Esophagus muscularis mucosa (tissue), 4 donors: Measurements from ENCODE around the gene BAZ2B.

Experiments
- EP300 ChIP-seq: sonication (generic); formaldehyde crosslinking; IDR thresholded peaks from one replicate; pipeline ENCODE4 v1.6.1; 2017; ENCODE audit warnings: antibody characterized with exemption
- POLR2A ChIP-seq: fragments of 450-650 bp; IDR thresholded peaks from one replicate; pipeline ENCODE4 v1.6.1; 2017; ENCODE audit warnings: antibody characterized with exemption, moderate library complexity, mild to moderate bottlenecking, low read depth
- POLR2AphosphoS5 ChIP-seq, 2 donors: sonication (generic); formaldehyde crosslinking; IDR thresholded peaks; one replicate each; pipeline ENCODE4 v1.6.1; 2017; ENCODE audit warnings: antibody characterized with exemption in 2 of 2
- TF ChIP-seq, protein P1 (sequence below), 3 experiments: fragments of 200-600 bp in 2 of 3; fragments of 450-650 bp in 1 of 3; sonication (generic) in 2 of 3; IDR thresholded peaks; one replicate each; pipeline ENCODE4 v1.5.1; 2017 to 2019; ENCODE audit warnings: antibody characterized with exemption in 3 of 3, mild to moderate bottlenecking in 2 of 3, moderate library complexity in 1 of 3

DNA sequence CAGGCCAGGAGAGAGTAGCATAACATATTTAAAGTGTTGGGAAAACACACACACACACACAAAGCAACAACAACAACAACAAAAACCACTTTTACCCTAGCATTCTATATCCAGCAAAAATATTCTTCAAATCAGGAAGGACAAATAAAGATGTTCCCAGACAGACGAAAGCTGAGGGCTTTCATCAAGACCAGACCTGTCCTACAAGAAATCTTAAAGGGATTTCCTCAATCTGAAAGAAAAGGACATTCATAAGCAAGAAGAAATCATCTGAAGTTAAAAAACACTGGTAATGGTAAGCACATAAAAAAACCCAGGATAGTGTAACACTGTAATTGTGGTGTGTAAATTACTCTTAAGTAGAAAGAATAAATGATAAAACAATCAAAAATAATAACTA is 22.7 kb upstream of the BAZ2B start:
- TF ChIP-seq, protein P1, sequence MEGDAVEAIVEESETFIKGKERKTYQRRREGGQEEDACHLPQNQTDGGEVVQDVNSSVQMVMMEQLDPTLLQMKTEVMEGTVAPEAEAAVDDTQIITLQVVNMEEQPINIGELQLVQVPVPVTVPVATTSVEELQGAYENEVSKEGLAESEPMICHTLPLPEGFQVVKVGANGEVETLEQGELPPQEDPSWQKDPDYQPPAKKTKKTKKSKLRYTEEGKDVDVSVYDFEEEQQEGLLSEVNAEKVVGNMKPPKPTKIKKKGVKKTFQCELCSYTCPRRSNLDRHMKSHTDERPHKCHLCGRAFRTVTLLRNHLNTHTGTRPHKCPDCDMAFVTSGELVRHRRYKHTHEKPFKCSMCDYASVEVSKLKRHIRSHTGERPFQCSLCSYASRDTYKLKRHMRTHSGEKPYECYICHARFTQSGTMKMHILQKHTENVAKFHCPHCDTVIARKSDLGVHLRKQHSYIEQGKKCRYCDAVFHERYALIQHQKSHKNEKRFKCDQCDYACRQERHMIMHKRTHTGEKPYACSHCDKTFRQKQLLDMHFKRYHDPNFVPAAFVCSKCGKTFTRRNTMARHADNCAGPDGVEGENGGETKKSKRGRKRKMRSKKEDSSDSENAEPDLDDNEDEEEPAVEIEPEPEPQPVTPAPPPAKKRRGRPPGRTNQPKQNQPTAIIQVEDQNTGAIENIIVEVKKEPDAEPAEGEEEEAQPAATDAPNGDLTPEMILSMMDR (IDR thresholded peaks at IDR 0.05): no peak
- TF ChIP-seq POLR2A (no peak), EP300 (no peak), POLR2AphosphoS5 (IDR thresholded peaks at IDR 0.05) (no peak)
